Esophagus muscularis mucosa (tissue), 4 donors: ENCODE data around the gene RADX. TPM values are rescaled to one million over a fixed set of nuclear protein-coding genes. Genes with fewer than 3 reads are reported as not detected.
A peak's percentile ranks its signal among the peaks of the same experiment; 100 is the strongest.

ENCODE experiments used
- DNase-seq: peaks from one replicate; pipeline ENCODE4 v3.0.0-alpha.2; 2017; ENCODE audit errors: extremely low spot score
- H3K27ac ChIP-seq, 4 donors: fragments of 200-600 bp; sonication (generic); replicated peaks in 1 of 4; 1 replicate in 3 of 4; 2 replicates in 1 of 4; pipeline ENCODE4 v1.5.1; 2016 to 2019; ENCODE audit warnings: mild to moderate bottlenecking in 1 of 4
- H3K27me3 ChIP-seq, 4 donors: fragments of 200-600 bp; sonication (generic); one replicate each; pipeline versions ENCODE4 v1.5.1 to v1.6.0; 2016 to 2019
- H3K36me3 ChIP-seq, 4 donors: fragments of 200-600 bp; sonication (generic); one replicate each; pipeline ENCODE4 v1.5.1; 2016 to 2019
- H3K4me1 ChIP-seq, 4 donors: fragments of 200-600 bp; sonication (generic); one replicate each; pipeline ENCODE4 v1.5.1; 2016 to 2019
- H3K4me3 ChIP-seq, 4 donors: fragments of 200-600 bp; sonication (generic); 1 replicate in 2 of 4; 2 replicates in 2 of 4; pipeline ENCODE4 v1.5.1; 2016 to 2019; ENCODE audit warnings: mild to moderate bottlenecking in 4 of 4, moderate library complexity in 1 of 4
- H3K9me3 ChIP-seq, 4 donors: fragments of 200-600 bp; sonication (generic); 1 replicate in 3 of 4; 2 replicates in 1 of 4; pipeline ENCODE4 v1.5.1; 2016 to 2019
- EP300 ChIP-seq: sonication (generic); formaldehyde crosslinking; IDR thresholded peaks from one replicate; pipeline ENCODE4 v1.6.1; 2017; ENCODE audit warnings: antibody characterized with exemption
- POLR2A ChIP-seq: fragments of 450-650 bp; IDR thresholded peaks from one replicate; pipeline ENCODE4 v1.6.1; 2017; ENCODE audit warnings: antibody characterized with exemption, moderate library complexity, mild to moderate bottlenecking, low read depth
- POLR2AphosphoS5 ChIP-seq, 2 donors: sonication (generic); formaldehyde crosslinking; IDR thresholded peaks; one replicate each; pipeline ENCODE4 v1.6.1; 2017; ENCODE audit warnings: antibody characterized with exemption in 2 of 2
- WGBS: methylation state at CpG from one replicate; pipeline ENCODE4 v1.1.5; 2018; 5-methylcytosine and 5-hydroxymethylcytosine counted together
- intact Hi-C: fragments of 100-400 bp; cut with DNase I; formaldehyde crosslinking; loops from one replicate; pipeline ENCODE4 v1.15.1; 2023
- total RNA-seq, 4 donors: library from RNA; depleted of rRNA; stranded (reverse); fragments of >200 nt; gene quantifications; one replicate each; pipeline versions ENCODE4 v1.1.0 to v1.2.1, GENCODE V29; 2016
- TF ChIP-seq, protein P1 (sequence below), 3 experiments: fragments of 200-600 bp in 2 of 3; fragments of 450-650 bp in 1 of 3; sonication (generic) in 2 of 3; IDR thresholded peaks; one replicate each; pipeline ENCODE4 v1.5.1; 2017 to 2019; ENCODE audit warnings: antibody characterized with exemption in 3 of 3, mild to moderate bottlenecking in 2 of 3, moderate library complexity in 1 of 3

Gene RADX, protein sequence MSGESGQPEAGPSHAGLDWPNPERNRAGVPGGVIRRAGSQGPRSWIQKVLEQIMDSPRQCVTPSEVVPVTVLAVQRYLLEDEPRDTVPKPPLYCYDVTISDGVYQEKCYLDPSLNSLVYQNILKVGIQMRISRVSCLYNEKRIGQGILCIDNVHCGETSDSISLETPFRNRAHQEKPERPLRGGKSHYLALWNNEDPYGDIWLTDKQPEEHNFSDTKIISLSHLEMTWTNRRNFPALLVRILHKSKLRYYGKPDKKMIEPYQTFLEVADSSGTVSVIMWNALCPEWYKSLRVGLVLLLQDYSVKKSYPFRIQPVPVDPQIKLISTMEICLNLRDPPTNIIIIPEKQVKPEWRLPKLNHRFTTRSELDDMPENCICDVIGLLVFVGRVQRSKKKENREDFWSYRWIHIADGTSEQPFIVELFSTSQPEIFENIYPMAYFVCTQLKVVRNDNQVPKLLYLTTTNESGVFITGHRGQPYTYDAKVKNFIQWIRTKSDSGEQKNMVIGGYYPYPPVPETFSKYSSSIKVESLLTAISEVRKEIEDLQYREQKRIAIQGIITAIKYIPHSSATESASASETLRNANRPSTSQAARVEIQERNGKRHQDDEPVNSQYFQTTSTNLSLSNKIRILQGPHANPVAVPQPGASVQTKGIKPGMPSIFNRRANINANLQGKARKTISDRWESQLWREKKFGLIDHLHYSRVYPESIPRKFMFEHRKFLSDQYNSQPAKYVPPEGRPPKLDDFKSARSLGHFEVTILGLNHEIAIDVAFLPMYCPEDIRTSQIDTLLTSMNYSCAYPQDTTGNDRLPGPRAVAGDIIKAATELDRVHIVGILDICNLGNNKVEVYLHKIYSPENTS
- 1 to 10 TPM; 1.7 to 2.7 (median 2.2) TPM for total RNA-seq

DNA sequence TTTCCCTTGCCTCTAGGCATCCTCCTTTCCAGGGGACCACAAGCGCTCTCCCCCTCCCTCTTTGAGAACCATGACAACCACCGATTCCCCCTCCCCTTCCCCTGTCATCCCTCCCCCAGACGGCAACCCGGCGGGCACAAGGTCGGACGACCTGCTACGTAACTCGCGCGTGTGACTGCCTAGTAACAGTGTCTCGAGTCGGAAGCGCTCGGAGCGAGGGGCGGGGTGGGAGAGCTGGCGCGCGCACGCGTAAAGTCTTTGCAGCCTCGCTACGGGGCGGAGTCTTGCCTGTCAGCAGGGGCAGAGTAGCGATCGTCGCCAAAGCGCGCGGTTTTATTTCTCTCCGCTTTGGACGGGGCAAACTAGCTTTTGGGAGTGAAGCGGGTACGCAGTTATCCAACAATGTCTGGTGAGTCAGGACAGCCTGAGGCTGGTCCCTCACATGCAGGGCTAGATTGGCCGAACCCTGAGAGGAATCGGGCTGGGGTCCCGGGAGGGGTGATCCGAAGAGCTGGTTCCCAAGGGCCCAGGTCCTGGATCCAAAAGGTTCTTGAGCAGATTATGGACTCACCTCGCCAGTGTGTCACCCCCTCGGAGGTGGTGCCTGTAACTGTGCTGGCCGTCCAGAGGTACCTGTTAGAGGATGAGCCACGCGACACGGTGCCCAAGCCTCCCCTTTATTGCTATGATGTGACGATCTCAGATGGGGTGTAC lies at the start of gene RADX:
RADX (plus strand) TSS at position 300 of the 714 bp plus-strand sequence; CDS start at position 403, 103 bp downstream.
- DNase-seq, result peak; percentile 91
- intact Hi-C loops, result no loop called here

DNA sequence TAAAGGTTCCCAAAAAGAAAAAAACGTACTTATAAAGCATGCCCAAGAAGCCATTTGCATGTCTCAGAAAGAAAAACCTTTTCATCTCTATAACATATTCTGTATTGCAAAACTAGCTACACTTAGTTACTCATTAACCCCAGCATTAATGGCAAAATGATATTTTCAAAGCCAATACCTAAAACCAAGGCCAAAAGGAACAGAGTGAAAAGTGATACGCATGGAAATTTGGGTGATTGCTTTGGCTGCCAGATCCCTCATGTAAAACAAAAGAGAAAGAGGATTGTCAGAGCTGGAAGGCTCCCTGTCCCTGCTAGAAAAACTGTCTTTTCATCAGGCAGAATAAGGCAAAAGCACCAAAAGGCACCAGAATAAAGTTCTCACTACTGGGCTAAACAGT lies 46.8 kb upstream of the RADX start:
- TF ChIP-seq, protein P1, sequence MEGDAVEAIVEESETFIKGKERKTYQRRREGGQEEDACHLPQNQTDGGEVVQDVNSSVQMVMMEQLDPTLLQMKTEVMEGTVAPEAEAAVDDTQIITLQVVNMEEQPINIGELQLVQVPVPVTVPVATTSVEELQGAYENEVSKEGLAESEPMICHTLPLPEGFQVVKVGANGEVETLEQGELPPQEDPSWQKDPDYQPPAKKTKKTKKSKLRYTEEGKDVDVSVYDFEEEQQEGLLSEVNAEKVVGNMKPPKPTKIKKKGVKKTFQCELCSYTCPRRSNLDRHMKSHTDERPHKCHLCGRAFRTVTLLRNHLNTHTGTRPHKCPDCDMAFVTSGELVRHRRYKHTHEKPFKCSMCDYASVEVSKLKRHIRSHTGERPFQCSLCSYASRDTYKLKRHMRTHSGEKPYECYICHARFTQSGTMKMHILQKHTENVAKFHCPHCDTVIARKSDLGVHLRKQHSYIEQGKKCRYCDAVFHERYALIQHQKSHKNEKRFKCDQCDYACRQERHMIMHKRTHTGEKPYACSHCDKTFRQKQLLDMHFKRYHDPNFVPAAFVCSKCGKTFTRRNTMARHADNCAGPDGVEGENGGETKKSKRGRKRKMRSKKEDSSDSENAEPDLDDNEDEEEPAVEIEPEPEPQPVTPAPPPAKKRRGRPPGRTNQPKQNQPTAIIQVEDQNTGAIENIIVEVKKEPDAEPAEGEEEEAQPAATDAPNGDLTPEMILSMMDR (IDR thresholded peaks at IDR 0.05), result no peak
- no peak for TF ChIP-seq POLR2AphosphoS5 (IDR thresholded peaks at IDR 0.05)
- no peak for TF ChIP-seq POLR2A
- no peak for TF ChIP-seq EP300
- no peak for DNase-seq
- Histone ChIP-seq H3K36me3 (no peaks in the 10 kb centered on the region), H3K4me1 (no peaks in the 10 kb centered on the region), H3K4me3 (no peak overlapping the region), H3K27ac (no peak overlapping the region), H3K9me3 (no peaks in the 10 kb centered on the region), H3K27me3 (no peaks in the 10 kb centered on the region)
- WGBS, result 62% methylated on average over 2 of the region's 2 CpGs
- intact Hi-C loops, result no loop called here

More for the DNA sequence above, at the start of gene RADX:
- no peaks in the 10 kb centered on the region for H3K9me3 ChIP-seq
- H3K4me1 ChIP-seq, result peaks cover 0 to 10% (median 3%) of the 10 kb centered on the region in 4 donors
- WGBS, result 45% methylated on average over 42 of the region's 46 CpGs
- peak within 1 kb of the TSS; percentile 47 to 58 (median 51) for H3K4me3 ChIP-seq
- TF ChIP-seq POLR2AphosphoS5 (IDR thresholded peaks at IDR 0.05) (peak; percentile 54 to 68), EP300 (no peak)
- peak within 1 kb of the TSS in 1 of 4 donors; percentile 20 for H3K27ac ChIP-seq
- no peaks in the 10 kb centered on the region for H3K36me3 ChIP-seq
- peaks cover 0 to 6% (median 0%) of the 10 kb centered on the region in 4 donors for H3K27me3 ChIP-seq

DNA sequence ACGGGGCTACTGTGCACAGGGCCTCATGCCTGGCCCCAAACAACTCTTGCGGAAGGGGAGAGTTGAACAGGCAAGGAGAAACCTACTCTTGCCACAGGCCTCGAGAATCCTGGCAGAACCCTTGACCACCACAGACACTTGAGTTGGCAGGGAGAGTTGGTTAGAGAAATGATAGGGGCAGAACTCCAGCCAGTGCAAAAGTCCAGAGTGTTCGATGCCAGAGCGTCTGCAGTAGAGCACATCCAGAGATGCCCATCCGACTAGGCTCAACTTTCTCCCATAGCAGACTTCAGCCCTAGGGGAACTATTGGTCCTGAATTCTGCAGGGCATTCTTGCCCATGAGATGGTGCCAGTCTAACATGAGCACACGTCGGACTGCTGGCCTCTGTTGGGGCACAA lies 45.4 kb upstream of the RADX start:
- DNase-seq, result no peak
- WGBS, result 77% methylated on average over 3 of the region's 8 CpGs
- intact Hi-C loops, result no loop called here
- Histone ChIP-seq H3K27ac (no peak overlapping the region), H3K36me3 (no peaks in the 10 kb centered on the region), H3K9me3 (no peaks in the 10 kb centered on the region), H3K4me3 (no peak overlapping the region), H3K4me1 (no peaks in the 10 kb centered on the region), H3K27me3 (no peaks in the 10 kb centered on the region)
- no peak for TF ChIP-seq POLR2AphosphoS5 (IDR thresholded peaks at IDR 0.05)

DNA sequence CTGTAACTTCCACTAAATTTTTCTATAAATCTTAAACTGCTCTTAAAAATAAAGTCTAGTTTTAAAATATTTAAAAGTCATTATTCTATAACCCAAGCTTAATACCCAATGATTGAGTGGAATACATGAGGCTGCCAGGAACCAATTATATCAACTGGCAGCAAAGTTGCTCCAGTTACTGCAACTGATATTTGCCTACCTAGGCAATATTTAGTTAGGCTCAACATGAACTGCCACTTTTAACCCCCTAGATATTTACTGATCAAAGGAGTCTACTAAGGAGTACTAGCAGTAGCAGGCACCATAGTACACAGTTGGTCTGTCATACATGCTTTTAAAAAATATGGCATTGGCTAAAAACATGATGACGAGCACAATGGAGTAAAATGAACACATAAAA lies 29.9 kb upstream of the RADX start:
- intact Hi-C loops, result no loop called here
- no peak overlapping the region for H3K4me3 ChIP-seq
- H3K4me1 ChIP-seq, result no peaks in the 10 kb centered on the region
- H3K9me3 ChIP-seq, result peaks cover 0 to 21% (median 0%) of the 10 kb centered on the region in 4 donors
- H3K36me3 ChIP-seq, result no peaks in the 10 kb centered on the region
- H3K27ac ChIP-seq, result no peak overlapping the region
- TF ChIP-seq EP300 (no peak), POLR2AphosphoS5 (IDR thresholded peaks at IDR 0.05) (no peak), POLR2A (no peak)
- TF ChIP-seq, protein P1 (IDR thresholded peaks at IDR 0.05), result no peak
- WGBS, result 74% methylated on average over 1 of the region's 1 CpG
- no peaks in the 10 kb centered on the region for H3K27me3 ChIP-seq
- no peak for DNase-seq

DNA sequence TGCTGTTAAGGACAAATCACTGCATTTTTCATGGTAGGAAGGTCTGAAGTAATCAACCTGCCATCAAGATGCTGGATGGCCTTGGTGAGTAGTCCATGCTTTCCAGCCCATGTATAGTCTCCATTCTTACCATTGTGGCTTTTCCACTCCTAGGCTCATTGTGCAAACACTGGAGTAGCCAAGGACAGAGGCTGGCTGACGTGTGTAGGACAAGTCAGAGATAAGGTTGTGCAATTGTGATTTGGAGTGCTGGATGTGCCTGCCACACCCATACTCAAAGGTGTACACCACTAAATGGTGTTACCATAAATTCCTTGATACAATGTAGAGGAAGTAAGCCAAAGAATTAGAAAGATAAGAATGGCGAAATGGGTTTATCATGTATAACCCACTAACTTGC lies 26.3 kb upstream of the RADX start:
- H3K27ac ChIP-seq, result no peak overlapping the region
- no peak overlapping the region for H3K4me3 ChIP-seq
- no peaks in the 10 kb centered on the region for H3K36me3 ChIP-seq
- 65% methylated on average over 2 of the region's 2 CpGs for WGBS
- intact Hi-C loops, result no loop called here
- no peaks in the 10 kb centered on the region for H3K9me3 ChIP-seq
- TF ChIP-seq EP300, result no peak
- TF ChIP-seq, protein P1 (IDR thresholded peaks at IDR 0.05), result no peak
- H3K27me3 ChIP-seq, result no peaks in the 10 kb centered on the region
- DNase-seq, result no peak
- no peaks in the 10 kb centered on the region for H3K4me1 ChIP-seq
